Measurements from ENCODE around the gene SLC6A17.

The SLC6A17 gene

DNA sequence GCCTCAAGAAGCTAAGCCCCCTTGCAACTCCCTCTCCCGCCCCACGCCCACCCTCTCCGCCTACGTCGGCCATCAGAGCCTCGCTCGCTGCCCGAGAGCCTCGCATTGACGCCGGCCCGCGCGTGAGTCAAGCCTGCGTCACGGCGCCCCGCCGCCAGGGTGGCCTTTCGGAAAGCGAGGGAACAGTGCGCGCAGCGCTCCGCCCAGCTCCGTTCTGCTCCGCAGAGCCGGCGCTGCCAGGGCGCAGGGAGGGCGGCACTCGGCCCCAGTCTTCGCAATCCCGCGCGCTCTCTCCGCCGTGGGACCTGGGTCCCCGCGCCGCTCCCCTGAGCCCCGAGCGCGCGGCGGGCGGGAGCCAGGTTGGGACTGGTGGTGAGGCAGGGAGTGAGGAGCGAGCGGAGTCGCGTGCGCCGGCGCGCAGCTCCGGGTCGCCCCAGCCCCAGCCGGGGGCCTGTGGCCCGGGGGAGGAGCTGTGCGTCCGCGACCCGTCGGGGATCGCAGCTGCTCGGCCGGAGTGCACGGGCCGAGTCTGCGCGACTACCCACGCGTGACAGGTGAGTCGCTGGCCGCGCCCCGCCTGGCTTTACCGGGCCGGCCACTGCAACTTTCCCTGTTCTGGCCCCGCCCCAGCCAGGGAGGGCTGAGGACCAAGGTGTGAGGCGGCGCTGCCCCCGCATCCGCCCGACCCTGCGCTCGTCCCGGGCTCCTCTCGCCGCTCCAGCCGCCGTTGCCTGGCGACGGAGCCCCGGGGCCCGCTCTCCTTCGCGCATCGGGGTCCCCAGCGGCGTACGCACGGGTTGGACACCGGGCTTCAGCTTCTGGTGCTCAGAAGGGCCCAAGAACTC, at the start of gene SLC6A17:
Gene SLC6A17, plus strand, starts transcription at position 165 of the 845 bp plus-strand sequence. CDS start 16,436 bp downstream, outside the sequence.
- peak; percentile 50 for DNase-seq

DNA sequence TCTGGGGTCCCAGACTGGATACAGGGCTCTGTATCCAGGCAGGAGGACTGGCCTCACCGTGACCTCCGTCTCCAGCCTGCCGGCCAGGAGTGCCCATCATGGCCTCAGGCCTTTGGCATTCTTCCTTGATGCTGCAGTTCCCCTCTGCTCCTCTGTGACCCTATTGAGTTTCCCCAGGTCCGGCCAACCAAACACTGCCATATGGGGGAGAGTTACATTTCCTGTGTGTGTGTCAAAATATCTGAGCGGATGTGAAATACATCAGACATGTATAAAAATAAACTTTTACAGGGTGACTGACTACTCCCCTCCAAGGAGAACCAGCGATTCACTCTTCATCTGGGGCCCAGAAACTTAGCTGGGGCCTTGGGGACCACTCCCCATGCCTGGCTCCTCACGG, 48.2 kb upstream of the SLC6A17 start:
- no peak for DNase-seq

DNA sequence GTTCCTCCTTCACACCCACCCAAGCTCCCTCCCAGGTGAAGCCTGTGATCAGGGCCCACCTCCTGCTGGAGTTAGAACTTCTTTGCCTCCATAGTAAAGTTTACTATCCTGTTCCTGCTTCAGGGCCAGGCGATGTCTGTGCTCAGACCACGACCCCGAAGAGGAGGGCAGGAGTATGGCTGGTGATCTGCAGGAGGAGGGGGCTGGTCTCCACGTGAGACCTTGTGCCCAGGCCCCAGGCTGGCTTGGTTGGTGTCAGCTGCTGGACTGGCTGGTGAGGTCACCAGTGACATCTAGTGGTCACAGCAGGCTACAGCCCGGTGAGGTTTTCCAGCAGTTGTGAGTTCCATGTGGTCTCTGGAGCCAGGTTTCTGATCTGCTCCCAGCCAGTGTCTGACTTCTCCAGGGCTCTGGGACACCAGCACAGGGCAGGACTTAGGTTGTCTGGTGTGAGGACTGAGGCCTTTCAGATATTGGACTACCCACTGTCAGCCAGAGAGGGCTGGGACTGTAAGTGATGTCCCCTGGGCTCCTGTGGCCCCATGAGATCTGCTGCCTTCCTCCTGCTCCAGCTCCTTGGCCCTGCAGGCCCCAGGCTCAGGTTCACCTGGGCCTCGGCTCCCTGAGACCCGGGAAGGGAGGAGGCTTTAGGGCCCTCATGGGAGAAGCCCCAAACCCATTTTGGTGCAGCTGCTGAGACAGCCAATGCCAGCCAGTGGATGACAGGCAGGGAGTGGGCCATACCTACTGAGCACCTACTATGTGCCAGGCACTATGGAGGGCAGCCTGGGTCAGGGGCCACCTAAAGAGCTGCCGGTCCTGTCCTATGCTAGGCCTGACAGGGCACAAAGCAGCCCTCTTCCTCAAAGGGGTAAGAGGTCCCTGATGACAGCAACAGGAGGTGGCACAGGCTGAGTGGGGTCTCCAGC, 44.0 kb upstream of the SLC6A17 start:
- peak; percentile 53 for DNase-seq

DNA sequence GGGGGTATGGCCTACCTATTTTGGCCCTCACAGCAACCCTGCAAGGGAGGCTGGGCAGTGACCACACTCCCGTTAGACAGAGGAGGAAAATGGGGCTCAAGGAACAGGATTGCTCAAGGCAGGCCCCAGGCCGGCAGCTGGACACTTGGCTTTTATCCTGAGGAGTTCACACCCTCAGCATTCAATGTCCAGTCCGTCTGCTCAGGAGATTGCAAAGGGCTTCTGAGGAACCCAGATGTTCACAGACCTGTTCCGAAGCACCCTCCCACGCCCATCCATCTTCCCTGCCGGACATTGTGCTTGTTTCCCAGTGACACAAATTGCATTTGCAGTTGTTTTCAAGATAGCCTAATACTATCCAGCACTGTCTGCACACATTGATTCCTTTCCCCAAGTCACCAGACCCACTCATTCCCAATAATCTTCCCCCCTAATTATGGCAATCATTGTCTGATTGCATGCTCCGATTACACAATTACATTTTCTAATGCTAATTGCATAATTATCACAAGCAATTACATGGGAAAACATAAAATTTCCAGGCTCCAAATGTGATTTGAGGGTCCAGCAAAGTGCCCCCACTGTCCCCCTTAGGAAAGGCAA, 42.3 kb upstream of the SLC6A17 start:
- DNase-seq, result no peak

DNA sequence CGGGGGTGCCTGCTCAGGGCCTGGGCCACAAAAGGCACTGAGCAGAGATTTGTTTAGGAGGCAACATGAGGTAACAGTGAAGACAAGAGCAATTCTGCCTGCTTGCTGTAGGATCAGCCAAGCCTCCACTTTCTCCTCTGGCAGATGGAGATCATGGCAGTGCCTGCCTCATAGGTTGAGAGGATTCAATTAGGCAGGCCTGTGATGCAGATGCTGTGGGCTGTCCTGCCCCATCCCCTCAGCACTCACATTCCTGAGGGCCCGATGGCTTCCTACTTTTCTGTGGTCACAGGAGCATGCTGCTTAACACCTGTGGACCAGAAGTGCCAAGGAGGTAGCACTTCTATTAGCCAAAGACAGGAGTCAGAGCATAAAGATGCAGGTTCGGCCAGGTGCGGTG, 39.2 kb upstream of the SLC6A17 start:
- no peak for DNase-seq

DNA sequence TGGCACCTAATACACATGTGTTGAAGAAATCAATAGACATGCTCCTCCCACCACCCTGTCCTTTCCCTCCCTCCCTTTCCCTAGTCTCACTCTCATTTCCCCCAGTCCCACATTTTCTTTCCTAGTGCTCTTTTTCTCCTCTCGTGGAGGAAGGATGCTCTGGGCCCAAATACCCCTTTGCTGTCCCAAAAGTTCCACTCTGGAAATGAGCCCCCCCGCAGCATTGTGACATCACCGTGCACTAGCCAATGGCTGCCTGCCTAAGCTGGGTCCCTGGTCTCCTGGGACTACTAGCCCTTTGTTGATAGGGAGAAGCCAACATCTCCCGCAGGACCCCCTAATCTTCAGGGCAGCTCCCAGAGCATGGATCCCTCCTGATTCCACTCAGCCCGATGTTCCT, 38.2 kb upstream of the SLC6A17 start, which contains the start of gene UBL4B:
Gene UBL4B, plus strand, starts transcription at position 301 of the 400 bp plus-strand sequence. Its CDS starts 92 bp downstream, at position 393.
- DNase-seq, result no peak

DNA sequence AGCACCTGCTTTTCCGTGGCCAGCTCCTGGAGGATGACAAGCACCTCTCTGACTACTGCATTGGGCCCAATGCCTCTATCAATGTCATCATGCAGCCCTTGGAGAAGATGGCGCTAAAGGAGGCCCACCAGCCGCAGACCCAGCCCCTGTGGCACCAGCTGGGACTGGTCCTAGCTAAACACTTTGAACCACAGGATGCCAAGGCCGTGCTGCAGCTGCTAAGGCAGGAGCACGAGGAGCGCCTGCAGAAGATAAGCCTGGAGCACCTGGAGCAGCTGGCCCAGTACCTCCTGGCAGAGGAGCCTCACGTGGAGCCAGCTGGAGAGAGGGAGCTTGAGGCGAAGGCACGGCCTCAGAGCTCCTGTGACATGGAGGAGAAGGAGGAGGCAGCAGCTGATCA, 37.6 kb upstream of the SLC6A17 start:
- no peak for DNase-seq

DNA sequence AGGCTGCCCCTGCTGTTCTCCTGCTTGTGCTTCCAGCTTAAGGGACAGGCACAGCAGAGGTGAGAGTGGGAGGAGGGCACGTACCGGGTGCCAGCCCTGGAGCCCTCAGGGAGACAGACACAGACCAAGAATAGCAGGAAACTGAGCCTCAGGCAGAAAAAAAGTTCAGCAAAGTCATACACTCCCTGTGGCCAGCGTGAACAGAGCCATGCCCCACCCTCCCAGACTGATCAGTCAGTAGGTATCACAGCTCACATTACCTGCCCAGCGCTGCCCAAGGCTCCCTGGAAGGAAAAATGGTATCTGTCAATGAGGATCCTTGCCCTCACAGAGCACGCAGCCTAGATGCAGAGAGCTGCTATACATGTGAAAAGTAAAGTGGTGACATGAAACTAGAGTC, 36.7 kb upstream of the SLC6A17 start:
- no peak for DNase-seq

DNA sequence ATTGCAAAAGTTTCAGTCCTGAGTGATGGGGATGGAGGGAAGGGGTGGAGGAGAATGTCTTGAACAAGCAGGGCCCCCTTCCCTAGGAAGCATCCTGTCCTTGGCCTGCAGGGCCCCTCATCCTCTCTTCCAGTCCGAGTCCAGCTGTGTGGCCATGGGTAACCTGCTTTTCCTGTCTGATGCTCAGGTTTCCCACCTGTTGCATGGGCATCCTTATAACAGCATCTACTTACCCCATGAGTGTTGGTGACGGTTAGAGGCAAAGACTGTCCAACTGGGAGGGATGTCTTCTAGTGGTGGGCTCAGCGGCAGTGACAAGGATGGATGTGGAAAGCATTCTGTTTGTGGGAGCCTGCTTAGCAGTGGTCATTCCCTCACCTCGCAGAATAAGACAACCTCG, 36.1 kb upstream of the SLC6A17 start:
- no peak for DNase-seq

DNA sequence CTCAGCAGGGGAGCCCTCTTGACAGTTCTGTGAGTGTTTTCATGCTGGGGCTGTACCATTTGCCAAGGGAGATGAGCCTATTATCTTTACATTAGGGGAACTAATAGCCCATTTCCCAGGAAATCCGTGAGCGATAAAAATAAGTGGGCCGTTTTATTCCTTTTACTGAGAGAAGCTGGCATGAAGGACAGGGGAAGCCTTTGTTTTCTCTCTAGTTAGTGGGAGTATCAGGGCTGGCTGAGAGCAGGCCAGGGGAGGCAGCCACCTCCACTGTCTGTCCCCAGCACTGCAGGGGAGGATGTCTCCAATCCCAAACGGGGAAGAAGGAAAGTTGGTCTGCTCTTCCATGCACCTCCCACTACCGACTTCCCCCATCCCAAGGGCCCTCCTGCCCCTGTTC, 35.5 kb upstream of the SLC6A17 start:
- DNase-seq, result no peak

DNA sequence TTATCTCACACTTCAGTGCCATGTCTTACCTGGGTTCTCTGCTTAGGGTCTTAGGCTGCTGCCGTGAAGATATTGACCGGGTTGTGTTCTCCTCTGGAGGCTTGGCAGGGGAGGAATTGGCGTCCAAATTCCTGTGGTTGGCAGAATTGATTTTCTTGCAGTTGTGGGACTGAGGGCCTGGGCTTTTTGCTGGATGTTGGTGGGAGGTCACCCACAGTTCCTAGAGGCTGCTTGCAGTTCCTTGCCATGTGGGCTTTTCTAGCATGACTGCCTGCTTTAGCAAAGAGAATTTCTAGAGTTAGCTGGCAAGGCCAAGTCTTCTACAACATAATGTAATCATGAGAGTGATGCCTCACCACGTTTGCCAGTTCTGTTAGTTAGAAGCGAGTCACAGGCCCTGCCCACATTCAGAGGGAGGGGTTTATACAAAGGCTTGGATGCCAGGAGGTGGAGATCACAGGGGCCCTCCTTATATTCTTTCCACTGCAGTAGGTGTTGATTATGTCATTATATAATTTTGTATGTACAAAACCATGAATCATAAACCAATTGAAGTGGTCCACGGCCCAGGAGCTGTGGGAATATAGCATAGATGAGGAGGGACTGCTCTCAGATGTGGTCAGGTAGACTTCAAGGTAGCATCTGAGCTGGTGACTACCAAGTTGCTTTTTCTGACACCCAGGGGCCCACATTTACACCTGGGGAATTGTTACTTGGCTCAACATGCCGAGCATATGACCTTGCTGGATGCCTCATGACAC, 31.5 kb upstream of the SLC6A17 start:
- DNase-seq, result peak; percentile 17

DNA sequence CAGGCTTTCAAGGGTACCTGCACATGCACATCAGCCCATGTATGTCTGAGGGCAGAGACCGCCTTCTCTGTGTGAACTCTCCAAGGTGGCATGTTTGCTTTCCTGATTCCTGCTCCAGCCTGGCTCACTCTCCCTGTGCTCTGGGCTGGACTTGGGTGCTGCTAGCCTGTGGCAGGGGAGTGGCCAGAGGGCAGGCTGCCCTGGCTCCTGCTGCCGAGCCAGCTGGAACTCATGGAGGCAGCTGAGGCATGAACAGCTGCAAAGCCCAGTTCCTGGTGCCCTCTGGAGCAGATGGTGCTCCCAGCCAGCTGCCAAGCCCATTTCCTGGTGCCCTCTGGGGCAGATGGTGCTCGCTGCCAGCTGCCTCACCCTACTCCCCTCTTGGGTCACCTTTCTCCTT, 30.5 kb upstream of the SLC6A17 start:
- DNase-seq, result no peak

DNA sequence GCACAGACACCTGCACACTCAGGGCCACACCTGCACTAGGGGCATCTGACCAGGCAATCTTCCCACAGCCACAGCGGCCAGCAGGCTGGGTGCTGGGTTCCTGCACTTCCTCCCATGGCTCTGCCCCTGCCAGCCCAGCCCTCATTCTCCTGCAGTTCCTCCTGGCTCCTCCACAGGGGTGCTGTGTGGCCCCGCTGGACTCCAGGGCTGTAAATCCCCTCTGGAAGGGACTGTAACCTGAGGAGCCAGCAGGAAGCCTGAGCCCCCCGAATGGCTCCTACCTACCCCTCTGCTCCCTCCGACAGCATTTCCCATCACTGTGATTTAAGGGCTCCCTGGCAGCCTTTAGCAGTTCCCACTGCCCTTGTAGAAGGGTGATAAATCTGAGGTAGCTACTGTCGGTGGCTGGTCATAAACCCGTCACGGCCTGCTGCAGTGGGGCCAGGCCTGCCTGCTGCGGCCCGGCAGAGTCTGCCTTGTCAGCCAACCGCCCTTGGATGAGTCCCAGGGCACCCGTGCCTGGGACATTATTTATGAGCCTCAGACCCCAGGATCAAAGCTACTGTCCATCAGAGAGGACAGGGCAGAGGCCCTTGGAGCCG, 29.2 kb upstream of the SLC6A17 start:
- no peak for DNase-seq

DNA sequence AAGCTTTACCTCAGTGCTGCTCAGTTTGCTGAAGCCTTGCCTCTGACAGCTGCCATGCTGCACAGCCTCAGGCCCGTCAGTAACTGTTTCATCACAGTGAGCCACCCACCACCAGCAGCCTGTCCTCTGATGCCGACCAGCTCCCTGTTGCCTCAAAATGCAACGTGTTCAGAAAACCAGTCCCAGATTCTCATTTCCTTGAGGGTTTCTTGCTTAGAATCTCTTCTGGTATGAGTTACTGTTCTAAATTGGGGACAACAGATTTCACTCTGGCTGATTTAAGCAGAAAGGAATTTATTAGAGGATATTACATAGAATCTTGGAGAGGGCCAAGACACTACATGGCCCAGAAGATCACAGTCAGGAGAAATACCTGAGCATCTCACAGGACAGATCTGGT, 27.1 kb upstream of the SLC6A17 start:
- no peak for DNase-seq

DNA sequence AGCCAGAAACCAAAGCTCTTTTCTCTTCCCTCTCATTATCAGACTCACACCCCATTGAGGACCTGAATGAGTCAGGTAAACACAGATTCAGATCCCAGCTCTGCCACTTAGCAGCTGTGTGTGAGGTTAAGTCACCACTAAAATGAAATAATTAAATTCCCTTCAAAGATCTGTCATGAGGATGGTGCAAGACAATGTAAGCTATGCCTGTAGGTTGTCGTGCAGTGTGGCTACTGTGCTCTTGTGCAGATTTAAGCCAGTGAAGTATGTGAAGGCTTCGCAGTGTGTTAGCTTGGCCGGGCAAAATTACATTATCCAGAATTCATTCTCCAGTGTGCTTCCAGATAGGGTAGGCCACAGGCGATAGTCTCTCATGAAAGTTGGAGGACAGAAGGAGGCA, 24.5 kb upstream of the SLC6A17 start:
- no peak for DNase-seq

DNA sequence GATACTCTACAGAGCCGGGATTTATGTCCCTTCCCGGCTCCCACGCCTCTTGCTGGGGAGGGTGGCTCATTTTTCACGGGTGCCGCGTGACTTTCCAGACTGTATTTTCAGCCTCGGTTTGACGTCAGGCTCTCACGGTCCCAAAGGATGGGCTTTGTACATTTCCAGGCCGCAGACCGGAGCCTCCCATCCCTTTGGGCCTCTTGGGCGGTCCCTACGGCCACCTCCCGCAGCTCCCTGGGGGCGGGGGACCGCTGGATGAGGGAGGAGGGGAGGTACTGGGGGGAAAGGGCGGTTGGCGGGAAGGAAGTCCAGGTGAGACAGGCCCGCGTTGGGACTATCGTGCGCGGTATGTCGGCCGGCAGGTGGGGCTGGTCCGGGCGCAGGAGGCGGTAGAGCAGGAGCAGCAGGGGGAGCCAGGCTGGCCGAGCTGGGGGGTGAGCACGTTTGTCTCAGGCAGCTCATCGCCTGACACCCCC, 20.1 kb upstream of the SLC6A17 start:
- no peak for DNase-seq

DNA sequence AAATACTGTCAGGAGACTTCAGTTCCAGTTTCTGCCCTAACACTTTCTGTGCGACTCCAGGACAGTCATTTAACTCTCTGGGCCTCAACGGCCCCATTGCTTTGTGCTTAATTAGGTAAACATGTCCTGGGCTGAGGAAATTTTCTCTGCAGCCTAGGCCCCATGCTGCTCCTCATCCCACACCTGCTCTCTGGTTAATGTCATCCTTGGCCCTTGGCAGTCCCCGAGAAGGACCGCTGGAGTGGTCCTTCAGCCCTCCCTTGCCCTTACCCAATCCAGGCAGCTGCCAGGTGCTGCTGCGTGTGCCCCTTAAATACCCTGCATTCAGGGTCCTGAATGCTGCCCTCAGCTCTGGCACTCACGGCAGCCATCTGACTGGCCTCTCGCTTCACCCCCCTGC, 19.3 kb upstream of the SLC6A17 start:
- DNase-seq, result no peak

DNA sequence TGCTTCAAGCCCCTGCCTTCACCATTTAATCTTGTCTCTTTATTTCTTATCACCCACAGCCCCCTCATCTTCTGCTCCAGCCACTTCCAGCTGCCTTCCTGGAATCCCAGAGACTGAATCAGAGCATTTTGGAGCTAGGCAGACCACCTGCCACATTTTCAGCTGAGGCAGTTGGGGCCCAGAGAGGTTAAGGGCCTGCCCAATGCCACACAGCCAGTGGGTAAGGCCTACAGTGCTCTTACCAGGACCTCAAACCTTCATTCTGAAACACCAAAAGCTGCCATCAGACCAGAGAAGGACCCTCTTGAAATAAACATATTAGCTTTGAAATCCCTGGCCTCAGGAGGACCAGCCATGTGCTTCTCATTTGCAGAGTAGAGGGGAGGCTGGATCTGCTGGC, 17.6 kb upstream of the SLC6A17 start:
- DNase-seq, result no peak

DNA sequence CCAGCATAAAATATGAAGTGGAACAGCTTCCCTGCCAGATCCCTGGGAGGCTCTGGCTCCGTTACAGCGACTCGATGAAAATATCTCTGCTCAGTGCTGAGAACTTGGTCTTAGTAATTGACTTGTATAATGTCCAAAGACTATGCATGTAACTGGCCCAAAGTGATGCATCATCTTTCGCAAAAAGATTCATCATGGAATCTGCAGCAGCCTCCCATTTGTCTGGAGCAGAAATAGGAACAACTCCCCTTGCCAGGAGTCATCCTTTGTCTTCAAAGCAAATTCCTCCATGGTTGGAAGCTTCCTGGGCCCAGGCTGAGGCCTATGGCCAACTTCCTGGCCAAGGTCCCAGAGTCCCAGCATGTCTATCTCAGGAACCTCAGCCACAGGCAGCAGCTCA, 16.9 kb upstream of the SLC6A17 start:
- no peak for DNase-seq

DNA sequence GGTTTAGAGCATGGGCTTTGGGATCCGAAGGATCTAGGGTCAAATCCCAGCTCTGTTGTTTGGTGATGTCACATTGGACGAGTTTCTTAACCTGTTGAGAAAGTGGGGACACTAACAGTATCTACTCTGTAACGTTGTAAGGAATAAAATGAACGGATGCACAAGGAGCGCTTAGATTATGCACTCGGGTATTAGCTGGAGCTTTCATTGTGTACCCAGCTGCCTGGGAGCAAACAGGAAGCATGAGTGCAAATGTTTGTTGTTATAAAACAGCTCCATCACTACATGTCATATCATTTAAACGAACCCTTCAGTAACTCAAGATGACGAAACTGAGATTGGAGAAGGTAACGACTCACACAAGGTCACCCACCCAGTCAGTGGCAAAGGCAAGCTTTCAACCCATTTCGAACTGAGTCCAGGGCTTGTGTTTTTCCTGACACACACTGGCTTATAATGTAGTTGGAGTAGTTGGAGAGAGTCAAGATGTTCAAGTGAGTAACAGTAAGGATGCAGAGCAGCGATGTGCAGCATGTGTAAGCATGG, 16.2 kb upstream of the SLC6A17 start:
- DNase-seq, result no peak

DNA sequence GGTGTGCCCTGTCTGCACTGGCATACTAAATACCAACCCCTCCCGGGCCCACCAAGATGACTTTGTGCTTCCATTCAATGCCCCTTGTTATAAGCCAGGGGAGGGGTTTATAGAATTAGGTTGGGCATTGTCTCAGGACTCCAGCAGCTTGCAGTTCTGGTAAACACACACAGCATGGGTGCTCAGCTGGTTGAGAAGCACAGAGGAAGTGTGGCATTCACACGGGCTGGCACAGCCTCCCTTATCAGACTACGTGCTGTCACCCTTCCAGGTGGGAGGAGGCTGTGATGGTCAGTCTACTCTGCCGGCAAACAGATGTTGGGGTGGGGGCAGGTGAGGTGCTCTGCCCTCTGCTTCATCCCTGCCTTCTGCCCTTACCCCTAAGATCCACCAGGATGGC, 15.0 kb upstream of the SLC6A17 start:
- no peak for DNase-seq

DNA sequence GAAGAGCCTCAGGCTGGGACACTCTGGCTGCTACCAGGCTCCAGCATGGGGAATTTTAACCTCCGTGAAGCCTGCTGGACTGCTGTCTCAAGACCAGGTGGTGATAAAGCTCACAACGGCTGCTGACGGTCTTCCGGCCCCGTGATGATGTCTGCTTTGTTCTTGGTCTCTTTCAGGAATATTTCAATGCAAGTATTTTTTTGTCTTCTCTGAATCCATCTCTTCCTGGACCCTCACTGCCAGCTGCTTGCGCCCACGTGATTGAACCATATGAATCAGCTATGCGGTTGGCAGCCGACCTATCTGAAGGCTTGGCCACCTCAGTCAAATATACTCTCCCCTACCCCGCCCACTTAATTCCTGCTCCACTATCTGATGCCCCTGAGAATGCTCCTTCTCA, 14.6 kb upstream of the SLC6A17 start:
- DNase-seq, result no peak
